GM12873 (cell line): Measurements from ENCODE around the gene GASK1B.

ENCODE experiments used
- TF ChIP-seq, protein P1 (sequence below): IDR thresholded peaks from 2 replicates; pipeline ENCODE4 v1.5.1; 2012; ENCODE audit warnings: low read depth, mild to moderate bottlenecking, moderate library complexity, low read length, control low read depth; ENCODE audit not compliant: insufficient read depth; ENCODE audit errors: missing control alignments

The GASK1B gene

DNA sequence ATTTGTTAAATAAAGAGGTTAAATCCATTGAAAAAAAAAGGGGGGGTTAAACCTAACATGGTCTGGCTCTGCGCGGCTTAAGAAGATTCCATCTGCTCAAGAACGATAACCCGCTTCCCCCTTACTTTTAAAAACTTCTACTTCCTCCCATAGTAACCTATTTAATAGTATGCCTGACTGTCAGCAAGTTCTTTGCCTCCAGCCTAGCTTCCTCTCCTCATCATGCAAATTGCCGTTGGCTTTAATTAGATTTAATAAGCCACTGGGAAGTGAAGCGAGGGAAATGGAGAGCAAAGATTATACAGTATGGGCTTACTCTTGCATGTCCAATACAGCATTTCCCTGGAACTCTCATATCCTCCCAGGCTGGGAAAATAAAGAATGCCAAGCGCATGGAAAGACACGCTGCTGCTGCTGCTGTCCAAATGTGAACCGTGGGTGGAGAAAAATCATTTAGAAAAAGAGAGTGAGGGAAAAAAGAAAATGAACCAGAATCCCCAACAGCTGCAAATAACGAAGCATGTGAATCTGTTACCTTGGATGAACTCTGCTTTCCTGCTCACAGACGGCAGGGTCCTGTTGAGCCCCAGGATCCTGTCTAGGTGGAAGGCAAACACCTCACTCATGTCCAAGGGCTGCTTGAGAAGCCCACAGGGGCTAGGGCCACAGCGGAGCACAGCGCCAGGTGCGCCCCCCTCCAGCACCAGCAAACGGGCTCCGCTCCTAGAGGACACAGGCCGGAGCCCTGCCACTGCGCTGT, 2.7 kb downstream of the GASK1B start:
- TF ChIP-seq, protein P1, sequence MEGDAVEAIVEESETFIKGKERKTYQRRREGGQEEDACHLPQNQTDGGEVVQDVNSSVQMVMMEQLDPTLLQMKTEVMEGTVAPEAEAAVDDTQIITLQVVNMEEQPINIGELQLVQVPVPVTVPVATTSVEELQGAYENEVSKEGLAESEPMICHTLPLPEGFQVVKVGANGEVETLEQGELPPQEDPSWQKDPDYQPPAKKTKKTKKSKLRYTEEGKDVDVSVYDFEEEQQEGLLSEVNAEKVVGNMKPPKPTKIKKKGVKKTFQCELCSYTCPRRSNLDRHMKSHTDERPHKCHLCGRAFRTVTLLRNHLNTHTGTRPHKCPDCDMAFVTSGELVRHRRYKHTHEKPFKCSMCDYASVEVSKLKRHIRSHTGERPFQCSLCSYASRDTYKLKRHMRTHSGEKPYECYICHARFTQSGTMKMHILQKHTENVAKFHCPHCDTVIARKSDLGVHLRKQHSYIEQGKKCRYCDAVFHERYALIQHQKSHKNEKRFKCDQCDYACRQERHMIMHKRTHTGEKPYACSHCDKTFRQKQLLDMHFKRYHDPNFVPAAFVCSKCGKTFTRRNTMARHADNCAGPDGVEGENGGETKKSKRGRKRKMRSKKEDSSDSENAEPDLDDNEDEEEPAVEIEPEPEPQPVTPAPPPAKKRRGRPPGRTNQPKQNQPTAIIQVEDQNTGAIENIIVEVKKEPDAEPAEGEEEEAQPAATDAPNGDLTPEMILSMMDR: no peak

DNA sequence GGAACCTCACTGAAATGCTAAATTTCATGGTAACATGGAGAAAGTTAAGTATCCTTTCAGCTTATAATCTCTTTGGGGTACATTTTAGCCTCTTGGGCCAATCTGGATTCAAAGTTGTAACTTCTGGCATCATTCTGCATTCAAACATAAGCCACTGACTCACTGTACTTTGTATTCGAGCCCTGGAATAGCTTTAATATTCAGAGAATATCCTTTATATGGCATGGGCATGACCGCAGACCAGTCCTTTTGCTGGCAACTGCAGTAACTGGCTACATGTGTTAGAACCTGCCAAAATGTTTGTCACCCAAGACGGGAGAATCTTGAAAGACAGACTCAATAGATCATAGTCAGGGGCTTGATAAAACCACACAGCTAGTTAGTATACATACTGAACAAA, 3.3 kb downstream of the GASK1B start:
- TF ChIP-seq, protein P1: no peak

DNA sequence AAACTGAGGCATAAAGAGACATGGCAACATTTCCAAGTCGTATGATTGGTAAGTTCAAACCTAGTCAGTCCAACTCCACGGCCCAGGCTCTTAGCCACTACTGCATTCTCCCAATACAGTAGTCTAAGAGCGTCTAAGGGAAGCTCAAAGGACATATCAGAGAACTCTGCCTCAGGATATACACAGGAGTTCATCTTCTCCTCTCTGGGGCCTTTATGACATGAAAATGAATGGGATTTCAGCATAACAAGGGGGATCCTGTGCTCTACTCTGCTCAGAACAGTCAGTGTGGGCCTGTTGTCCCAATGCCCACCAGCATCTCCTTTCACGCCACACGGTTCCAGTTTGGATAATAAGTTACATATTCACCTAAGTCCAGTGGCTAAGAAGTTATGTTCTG, 4.2 kb downstream of the GASK1B start:
- TF ChIP-seq, protein P1: no peak

DNA sequence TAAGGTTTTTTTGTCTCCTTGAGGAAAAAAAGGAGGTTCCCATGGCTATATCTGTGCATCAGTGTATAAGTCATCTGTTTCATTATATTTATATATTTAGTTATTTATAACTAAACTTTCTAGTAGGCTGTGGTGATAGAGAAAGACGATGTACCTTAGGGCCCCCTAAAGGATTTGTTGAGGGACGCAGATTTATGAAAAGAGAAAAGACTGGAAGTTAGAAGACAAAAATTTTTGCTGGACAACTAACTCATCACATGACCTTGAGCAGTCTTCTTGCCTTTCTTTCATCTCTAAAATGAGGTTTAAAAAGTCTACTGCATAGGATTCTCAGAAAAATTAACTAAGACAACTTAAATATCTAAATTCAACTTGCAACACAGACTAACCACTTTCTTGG, 6.1 kb downstream of the GASK1B start:
- TF ChIP-seq, protein P1: no peak

DNA sequence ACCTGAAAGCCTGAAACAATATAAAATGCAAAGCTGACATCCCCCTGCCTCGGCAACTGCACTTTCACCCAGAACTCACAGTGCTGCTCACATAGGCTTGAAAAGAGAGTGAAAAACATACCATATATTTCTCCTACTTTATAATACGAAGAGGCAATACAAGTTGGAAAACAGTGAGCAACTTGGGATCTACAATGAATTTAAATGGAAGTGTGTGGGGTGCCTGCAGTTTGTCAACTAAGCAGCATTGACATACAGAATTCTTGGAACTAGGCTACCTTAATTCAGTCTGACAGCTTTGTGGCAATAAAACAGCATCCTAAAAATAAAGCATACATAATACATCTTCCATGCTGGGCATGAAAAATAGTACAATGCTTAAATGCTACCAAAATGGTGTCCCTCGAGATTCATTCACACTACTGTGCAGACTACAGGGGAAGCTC, 8.0 kb downstream of the GASK1B start:
- TF ChIP-seq, protein P1: no peak

DNA sequence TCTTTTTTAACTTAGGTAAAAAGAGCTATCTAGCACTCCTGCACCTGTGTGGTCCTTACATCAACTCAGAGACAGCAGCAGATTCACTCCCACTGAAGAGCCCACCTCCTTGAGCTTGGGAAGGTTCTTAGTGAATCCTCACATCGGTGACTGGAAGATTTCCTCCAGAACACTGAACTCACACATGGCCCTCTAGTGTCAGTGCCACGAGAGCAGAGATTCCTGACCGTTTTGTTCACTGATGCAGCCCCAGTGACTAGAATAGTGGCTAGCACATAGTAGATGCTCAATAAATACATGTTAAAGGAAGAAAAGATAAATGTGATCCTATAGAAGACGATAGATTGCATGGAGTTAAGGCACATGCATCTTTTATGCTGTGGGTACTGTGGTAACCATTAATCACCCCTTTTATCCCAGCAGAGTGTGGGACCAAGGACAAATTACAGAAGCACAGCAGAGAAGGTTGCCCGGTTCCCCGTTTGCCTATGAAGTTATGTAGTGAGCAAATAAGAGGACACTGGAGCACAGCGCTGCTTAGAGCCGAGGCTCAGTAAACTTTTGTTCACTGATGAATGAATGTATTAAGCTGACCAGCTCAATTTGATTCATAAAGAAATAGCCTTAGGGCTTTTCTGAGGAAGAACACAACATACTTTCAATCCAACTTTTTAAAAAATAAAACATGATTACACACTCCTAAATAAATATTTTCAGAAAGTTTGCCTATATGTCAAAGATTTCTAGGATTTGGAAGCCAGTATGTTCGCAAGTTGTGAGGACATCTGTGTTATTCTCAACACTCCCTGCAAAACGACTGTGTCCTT, 8.7 kb downstream of the GASK1B start:
- TF ChIP-seq, protein P1: no peak

DNA sequence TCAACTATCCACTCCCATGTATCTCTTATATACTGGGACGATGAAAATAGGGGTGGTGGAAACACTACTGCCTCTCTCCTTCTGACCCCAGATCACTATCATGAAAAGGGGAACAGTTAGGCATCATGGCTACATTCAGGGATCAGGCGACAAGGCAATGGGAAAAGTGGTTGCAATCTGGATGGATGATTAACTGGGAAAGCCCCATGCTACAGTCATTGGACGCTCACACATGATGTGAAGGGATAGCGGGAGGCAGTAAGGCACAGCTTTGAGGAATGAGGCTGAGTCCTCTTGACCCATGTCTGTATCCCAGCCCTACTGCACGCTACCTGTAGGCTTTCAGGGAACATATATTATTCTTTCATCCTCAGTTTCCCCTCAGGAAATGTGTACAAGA, 10.2 kb downstream of the GASK1B start:
- TF ChIP-seq, protein P1: no peak
